Measurements from ENCODE around the gene TIGD1. TPM values are rescaled to one million over a fixed set of nuclear protein-coding genes. Genes with fewer than 3 reads are reported as not detected.
"Not testable (repeated sequence)": the region's sequence is repeated elsewhere in the genome, so short reads cannot be mapped to it uniquely, and the experiment has no call there.

TIGD1 gene
- total RNA-seq, 1 donor from 2014 or later: 2.5 TPM

DNA sequence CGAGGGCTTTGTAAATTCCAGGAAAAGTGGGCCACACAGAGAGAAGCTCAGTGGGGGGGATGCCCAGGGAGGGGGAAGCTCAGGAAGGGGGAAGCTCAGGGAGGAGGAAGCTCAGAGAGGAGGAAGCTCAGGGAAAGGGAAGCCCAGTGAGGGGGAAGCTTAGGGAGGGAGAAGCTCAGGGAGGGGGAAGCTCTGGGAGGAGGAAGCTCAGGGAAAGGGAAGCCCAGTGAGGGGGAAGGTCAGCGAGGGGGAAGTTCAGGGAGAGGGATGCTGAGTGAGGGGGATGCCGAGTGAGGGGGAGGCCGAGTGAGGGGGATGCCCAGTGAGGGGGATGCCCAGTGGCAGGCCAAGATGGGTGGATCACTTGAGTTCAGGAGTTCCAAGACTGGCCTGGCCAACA is 11.7 kb downstream of the TIGD1 start:
- ATAC-seq: no peak

DNA sequence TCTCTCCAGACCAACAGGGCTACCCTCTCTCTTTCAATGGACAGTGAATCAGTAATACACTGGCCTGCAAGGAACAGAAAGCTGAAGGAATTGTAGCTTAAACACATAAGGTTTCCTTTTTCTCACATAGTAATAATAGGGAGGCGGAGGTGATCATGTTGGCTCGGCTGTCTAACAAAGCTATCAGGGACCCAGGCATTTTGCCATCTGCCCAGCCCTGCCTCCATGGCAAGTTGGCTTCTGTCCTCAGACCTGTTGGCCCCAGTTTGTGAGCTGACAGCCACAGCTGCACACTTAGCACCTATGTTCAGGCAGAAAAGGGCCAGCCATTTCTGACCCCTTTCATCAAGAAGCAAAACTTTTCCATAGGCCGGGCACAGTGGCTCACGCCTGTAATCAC is 12.9 kb downstream of the TIGD1 start:
- no peak for ATAC-seq

DNA sequence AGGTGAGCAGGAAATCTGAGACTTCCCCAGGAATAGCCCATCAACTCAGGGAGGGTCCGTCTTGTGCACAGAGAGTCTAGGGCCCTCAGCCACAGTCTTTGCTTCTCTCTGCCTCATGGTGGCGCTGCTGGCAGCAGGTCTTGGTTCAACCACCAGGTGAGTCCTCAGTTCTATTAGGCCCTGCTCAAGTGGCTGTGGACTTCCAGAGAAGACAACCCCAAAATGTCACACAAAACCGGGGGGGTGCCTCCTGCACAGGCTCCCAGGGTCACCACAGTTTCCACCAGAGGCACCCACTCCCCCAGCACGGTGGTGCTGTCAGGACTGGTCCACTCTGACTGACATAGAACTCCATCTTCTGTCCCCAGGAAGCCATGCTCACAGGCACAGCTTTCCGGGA is 13.3 kb downstream of the TIGD1 start:
- no peak for ATAC-seq

DNA sequence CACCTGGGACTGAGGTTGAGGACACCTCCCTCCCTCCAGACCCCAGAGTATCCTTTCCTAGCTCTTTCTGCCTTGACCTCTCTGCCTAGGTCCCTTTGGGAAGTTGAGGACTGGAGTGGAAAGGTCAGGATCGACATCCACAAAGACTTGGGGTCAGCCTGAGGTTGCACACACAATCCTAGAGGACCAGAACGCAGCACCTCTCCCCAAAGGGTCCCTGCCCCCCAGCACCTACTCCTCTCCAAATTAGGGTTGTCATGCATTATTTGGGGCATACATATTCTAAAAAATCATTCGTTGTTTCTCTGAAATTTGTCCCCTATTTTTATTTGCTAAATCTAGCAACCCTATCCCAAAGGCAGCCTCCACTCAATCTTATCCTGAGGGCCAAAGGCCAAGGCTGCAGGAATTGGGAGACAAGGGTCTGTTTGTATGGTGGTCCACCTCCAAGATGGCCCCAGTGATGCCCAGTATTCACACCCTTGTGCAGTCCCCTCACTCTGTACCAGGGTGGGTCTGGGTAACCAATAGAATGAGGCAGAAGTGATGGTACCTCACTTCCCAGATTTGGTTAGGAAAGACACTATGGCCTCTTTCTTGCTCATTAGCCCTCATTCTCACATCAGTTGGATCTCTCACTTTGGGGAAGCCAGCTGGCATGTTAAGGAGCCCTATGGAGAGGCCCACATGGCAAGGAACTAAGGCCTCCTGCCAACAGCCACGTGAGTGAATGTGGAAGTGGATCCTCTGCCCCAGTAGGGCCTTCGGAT is 14.4 kb downstream of the TIGD1 start:
- no peak for ATAC-seq

GRCh38 chr2:232534940-232535651 is 15.3 kb downstream of the TIGD1 start:
- ATAC-seq: no peak

GRCh38 chr2:232533944-232534710 is 16.2 kb downstream of the TIGD1 start:
- no peak for ATAC-seq

GRCh38 chr2:232532821-232533220 is 17.5 kb downstream of the TIGD1 start:
- not testable (repeated sequence) for ATAC-seq

DNA sequence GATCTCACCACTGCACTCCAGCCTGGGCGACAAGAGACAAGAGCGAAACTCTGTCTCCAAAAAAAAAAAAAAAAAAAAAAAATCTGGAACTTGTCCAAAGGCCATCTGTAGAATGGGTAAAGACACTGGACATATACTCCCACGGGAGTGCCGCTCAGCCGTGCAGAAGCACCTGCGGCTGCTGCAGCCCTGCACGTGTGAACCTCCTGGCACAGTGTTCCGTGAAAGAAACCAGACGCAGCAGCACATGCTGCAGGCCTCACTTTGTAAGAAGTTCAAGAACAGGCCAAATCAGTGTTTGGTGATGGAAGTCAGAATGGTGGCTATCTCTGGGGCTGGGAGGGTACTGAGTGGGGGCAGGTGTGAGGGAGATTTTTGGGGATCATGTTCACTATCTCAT is 17.9 kb downstream of the TIGD1 start:
- no peak for ATAC-seq

DNA sequence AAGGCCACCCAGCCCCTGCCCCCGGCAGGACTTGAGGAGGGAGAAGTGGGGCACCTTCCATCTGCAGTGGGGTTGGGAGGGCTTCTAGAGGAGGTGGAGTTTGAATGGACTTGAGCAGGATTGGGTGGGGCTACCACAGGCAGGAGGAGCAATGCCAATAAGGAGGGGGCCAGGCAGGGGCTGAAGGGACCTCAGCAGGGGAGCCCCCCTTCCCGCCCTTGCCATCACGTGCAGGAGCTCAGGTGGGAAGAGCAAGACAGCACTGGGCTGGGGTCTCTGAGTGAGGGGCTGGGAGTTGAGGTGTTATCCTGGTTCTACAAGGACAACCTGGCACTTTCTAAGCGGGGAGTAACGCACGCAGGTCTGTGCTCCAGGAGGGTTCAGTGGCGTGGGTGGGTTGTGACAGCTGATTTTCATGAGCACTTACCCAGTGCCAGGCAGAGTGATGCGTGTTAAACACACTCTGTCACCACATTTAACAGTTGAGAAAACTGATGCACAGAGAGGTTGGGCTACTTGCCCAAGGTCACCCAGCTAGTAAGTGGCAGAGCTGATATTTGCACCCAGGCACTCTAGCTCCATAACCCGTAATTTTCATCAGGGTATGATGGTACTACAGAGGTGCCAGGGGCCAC is 19.6 kb downstream of the TIGD1 start:
- ATAC-seq: no peak

DNA sequence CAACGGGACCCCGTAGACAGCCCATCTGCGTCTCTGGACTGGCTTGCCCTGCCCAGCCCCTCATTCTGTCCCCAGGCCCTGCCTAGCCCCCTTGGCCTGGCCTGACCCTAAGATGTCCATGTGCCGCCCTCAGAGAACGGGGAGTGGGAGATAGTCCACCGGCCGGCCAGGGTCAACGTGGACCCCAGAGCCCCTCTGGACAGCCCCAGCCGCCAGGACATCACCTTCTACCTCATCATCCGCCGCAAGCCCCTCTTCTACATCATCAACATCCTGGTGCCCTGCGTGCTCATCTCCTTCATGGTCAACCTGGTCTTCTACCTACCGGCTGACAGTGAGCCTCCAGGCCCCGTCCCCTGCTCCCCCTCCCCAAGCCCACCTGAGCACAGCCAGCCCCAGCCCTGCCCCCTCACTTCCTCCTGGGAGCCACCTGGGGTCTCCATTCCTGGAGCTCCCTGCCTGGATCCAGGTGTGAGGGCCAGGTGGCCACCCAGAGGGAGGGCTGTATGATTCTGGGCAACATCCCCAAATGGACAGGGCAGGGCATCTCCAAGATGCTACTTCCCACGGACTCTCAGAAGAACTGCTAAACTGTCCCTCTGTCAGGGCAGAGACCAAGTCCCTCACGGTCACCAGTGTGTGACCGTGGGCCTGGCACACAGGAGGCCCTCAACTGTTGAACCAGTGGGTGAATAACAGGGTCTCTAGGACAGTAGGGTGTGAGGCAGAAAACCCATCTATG is 20.4 kb downstream of the TIGD1 start:
- ATAC-seq: no peak

DNA sequence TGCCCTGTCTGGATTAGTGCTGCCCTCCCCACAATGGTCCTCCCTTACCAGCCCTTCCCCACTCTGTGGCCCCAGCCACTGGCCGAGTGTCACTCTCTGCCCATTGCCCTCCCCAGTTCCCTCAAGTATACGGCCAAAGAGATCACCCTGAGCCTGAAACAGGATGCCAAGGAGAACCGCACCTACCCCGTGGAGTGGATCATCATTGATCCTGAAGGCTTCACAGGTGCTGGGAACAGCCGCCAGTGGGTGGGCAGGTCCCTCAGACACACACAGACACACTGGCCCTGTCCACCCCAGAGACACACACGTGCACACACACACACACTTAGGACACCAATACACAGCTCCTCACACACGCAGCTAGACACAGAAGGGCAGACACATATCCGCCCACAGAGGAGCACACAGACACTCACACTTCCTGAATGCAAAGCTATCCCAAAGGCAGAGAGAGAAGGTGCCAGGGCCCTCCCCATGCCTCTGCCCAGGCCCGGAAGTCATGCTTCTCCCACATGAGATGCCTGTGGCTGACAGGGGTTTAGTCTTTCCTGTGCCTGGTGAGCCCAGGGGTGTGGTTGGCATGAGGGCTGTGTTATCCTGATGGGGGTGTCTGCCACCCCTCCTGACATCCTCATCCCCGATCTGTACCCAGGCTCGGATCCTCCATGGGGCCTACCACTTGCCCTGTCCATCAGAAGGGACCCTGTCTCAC is 21.5 kb downstream of the TIGD1 start:
- ATAC-seq: no peak

GRCh38 chr2:232527905-232528470 is 22.4 kb downstream of the TIGD1 start:
- ATAC-seq: no peak

GRCh38 chr2:232526372-232526941 is 23.9 kb downstream of the TIGD1 start:
- ATAC-seq: no peak

GRCh38 chr2:232525791-232526371 is 24.5 kb downstream of the TIGD1 start, which contains the start of gene CHRND:
Gene CHRND, plus strand, starts transcription at chr2:232526160. Its CDS starts 56 bp downstream, at chr2:232526216.
- no peak for ATAC-seq

- no peak for ATAC-seq
Measured at GRCh38 chr2:232525199-232525598, 25.2 kb downstream of the TIGD1 start.

GRCh38 chr2:232524771-232525170 is 25.6 kb downstream of the TIGD1 start:
- ATAC-seq: no peak

DNA sequence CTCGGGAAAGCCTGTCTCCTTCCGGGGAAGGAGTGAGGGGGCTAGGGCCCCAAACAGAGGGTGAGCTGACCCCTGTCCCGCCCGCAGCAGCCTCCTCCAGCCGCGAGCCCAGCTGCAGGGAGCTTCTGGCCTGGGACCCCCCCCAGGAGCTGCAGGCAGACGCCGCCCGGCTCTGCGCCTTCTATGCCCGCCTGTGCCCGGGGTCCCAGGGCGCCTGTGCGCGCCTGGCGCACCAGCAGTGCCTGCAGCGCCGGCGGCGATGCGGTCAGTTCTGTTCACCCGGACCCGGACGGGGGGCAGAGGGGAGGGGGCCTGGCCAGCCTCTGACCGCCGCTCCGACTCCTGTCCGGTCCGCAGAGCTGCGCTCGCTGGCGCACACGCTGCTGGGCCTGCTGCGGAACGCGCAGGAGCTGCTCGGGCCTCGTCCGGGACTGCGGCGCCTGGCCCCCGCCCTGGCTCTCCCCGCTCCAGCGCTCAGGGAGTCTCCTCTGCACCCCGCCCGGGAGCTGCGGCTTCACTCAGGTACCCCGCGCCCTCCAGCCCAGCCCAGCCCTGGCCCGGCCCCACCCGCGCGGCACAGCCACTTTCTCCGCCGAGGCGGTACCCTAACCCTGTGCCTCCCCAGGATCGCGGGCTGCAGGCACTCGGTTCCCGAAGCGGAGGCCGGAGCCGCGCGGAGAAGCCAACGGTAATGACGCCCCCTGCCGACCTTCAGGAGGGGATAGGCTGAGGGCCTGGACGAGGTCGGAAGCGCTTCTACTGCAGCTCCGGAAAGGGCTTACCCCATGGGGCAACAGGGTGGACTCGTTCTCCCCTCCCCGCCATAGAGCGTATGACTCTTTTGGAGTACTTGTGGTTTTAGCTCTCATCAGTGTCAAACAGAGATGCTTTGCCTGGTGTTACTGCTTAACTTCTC is 26.4 kb downstream of the TIGD1 start:
- peak; percentile 12 for ATAC-seq

GRCh38 chr2:232523402-232523681 is 27.0 kb downstream of the TIGD1 start:
- ATAC-seq: no peak
